Transverse colon (tissue), 4 donors: ENCODE data around the gene SH2B3. TPM values are rescaled to one million over a fixed set of nuclear protein-coding genes. Genes with fewer than 3 reads are reported as not detected.

Source experiments
- DNase-seq: peaks from one replicate; pipeline ENCODE4 v3.0.0-alpha.2; 2019
- H3K27ac ChIP-seq, 4 donors: fragments of 200-600 bp; sonication (generic); 2 replicates each; pipeline ENCODE4 v1.5.1; 2016 to 2018; ENCODE audit warnings: inconsistent platforms in 4 of 4
- H3K27me3 ChIP-seq: fragments of 200-600 bp; sonication (generic); 2 replicates; pipeline ENCODE4 v1.5.1; 2017; ENCODE audit warnings: inconsistent platforms
- H3K36me3 ChIP-seq, 4 donors: fragments of 200-600 bp; sonication (generic); 2 replicates each; pipeline ENCODE4 v1.5.1; 2017 to 2019; ENCODE audit warnings: inconsistent platforms in 4 of 4
- H3K4me1 ChIP-seq, 4 donors: fragments of 200-600 bp; sonication (generic); 2 replicates each; pipeline ENCODE4 v1.5.1; 2017 to 2020; ENCODE audit warnings: inconsistent platforms in 4 of 4
- H3K4me3 ChIP-seq, 4 donors: fragments of 200-600 bp; sonication (generic); 1 replicate in 1 of 4; 2 replicates in 3 of 4; pipeline versions ENCODE4 v1.5.1 to v1.6.1; 2017 to 2019; ENCODE audit warnings: inconsistent platforms in 4 of 4
- H3K9me3 ChIP-seq, 2 donors: fragments of 200-600 bp; sonication (generic); 2 replicates each; pipeline ENCODE4 v1.5.1; 2017 to 2019; ENCODE audit warnings: inconsistent platforms in 2 of 2
- CTCF ChIP-seq, 5 experiments: fragments of 200-600 bp in 3 of 5; fragments of 450-650 bp in 2 of 5; sonication (generic) in 3 of 5; IDR thresholded peaks; 1 replicate in 2 of 5; 2 replicates in 3 of 5; pipeline ENCODE4 v1.5.1; 2016 to 2017; ENCODE audit warnings: antibody characterized with exemption in 5 of 5, inconsistent platforms in 3 of 5, mild to moderate bottlenecking in 2 of 5, moderate library complexity in 1 of 5
- EP300 ChIP-seq: sonication (generic); formaldehyde crosslinking; IDR thresholded peaks from one replicate; pipeline ENCODE4 v1.6.1; 2017; ENCODE audit warnings: antibody characterized with exemption, low read depth
- POLR2A ChIP-seq: fragments of 450-650 bp; IDR thresholded peaks from one replicate; pipeline ENCODE4 v1.6.1; 2016; ENCODE audit warnings: antibody characterized with exemption, mild to moderate bottlenecking, moderate library complexity
- POLR2AphosphoS5 ChIP-seq, 3 donors: sonication (generic); formaldehyde crosslinking; IDR thresholded peaks; one replicate each; pipeline ENCODE4 v1.6.1; 2016; ENCODE audit warnings: antibody characterized with exemption in 3 of 3
- WGBS, 2 donors: methylation state at CpG; one replicate each; pipeline ENCODE4 v1.1.5; 2018; ENCODE audit warnings: low coverage in 1 of 2; 5-methylcytosine and 5-hydroxymethylcytosine counted together
- in situ Hi-C, 4 donors: fragments of 200-750 bp; cut with MboI; loops; one replicate each; pipeline versions ENCODE4 v1.15.0 to v1.15.1; 2017; ENCODE audit warnings: low sequenced_read_pairs in 3 of 4, low pct_ligation_motif_present in 1 of 4, low pct_unique_long_range_greater_than_20kb in 1 of 4
- intact Hi-C: fragments of 100-400 bp; cut with DNase I; formaldehyde crosslinking; loops from one replicate; pipeline ENCODE4 v1.15.1; 2023; ENCODE audit warnings: low total_unique reads
- total RNA-seq, 4 donors: library from RNA; depleted of rRNA; stranded (reverse); fragments of >200 nt; gene quantifications; one replicate each; pipeline ENCODE4 v1.1.0, GENCODE V29; 2016

The SH2B3 gene
- total RNA-seq, 4 donors from 2014 or later = 22.3 to 99.1 (median 43.6) TPM

DNA sequence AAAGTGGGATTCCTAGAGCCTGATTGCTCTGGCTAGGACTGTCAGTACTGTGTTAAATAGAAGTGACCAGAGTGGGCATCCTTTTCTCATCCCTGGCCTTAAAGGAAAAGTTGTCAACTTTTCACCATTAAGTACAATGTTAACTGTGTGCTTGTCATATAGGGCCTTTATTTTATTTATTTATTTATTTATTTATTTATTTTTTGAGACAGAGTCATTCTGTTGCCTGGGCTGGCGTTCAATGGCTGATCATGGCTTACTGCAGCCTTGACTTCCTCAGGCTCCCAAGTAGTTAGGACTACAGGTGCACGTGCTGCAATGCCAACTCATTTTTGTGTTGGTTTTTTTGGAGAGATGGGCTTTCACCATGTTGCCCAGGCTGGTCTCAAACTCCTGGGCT is 11.6 kb downstream of the SH2B3 start:
- no peak overlapping the region for H3K4me3 ChIP-seq
- in situ Hi-C loops = no loop called here
- WGBS, 2 donors = 67 to 98% methylated on average over 1 to 2 of the region's 2 CpGs
- intact Hi-C loops = no loop called here
- TF ChIP-seq EP300 (no peak), POLR2A (no peak), POLR2AphosphoS5 (IDR thresholded peaks at IDR 0.05) (no peak), CTCF (IDR thresholded peaks at IDR 0.05) (no peak)
- peaks cover 6 to 18% (median 11%) of the 10 kb centered on the region in 4 donors for H3K4me1 ChIP-seq
- H3K27ac ChIP-seq = no peak overlapping the region
- H3K36me3 ChIP-seq = peaks cover 0 to 14% (median 3%) of the 10 kb centered on the region in 4 donors
- H3K27me3 ChIP-seq = no peaks in the 10 kb centered on the region
- DNase-seq = no peak
- no peaks in the 10 kb centered on the region for H3K9me3 ChIP-seq

GRCh38 chr12:111417784-111418593 is 12.3 kb downstream of the SH2B3 start:
- 96% methylated on average over 65 of the region's 67 CpGs; no CpG with 5 or more reads in 1 of the 2 donors for WGBS, 2 donors
- Histone ChIP-seq H3K27me3 (no peaks in the 10 kb centered on the region), H3K36me3 (peaks cover 0 to 14% (median 3%) of the 10 kb centered on the region in 4 donors), H3K4me1 (peaks cover 6 to 12% (median 10%) of the 10 kb centered on the region in 4 donors), H3K27ac (no peak overlapping the region), H3K9me3 (no peaks in the 10 kb centered on the region), H3K4me3 (no peak overlapping the region)
- no peak for DNase-seq
- intact Hi-C loops = no loop called here
- TF ChIP-seq POLR2A = no peak
- TF ChIP-seq EP300 = no peak
- no peak for TF ChIP-seq POLR2AphosphoS5 (IDR thresholded peaks at IDR 0.05)
- no peak for TF ChIP-seq CTCF (IDR thresholded peaks at IDR 0.05)
- in situ Hi-C loops = no loop called here

DNA sequence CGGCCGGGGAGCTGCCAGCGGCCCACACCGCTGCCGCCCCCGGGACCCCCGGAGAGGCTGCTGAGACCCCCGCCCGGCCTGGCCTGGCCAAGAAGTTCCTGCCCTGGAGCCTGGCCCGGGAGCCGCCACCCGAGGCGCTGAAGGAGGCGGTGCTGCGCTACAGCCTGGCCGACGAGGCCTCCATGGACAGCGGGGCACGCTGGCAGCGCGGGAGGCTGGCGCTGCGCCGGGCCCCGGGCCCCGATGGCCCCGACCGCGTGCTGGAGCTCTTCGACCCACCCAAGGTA is 12.8 kb downstream of the SH2B3 start:
- Histone ChIP-seq H3K9me3 (no peaks in the 10 kb centered on the region), H3K27me3 (no peaks in the 10 kb centered on the region), H3K4me1 (peaks cover 4 to 7% (median 6%) of the 10 kb centered on the region in 4 donors), H3K36me3 (peaks cover 0 to 14% (median 3%) of the 10 kb centered on the region in 4 donors), H3K27ac (no peak overlapping the region), H3K4me3 (no peak overlapping the region)
- intact Hi-C loops = no loop called here
- in situ Hi-C loops = no loop called here
- WGBS, 2 donors = 98% methylated on average over 29 of the region's 30 CpGs; no CpG with 5 or more reads in 1 of the 2 donors
- no peak for TF ChIP-seq CTCF (IDR thresholded peaks at IDR 0.05)
- TF ChIP-seq POLR2A = no peak
- no peak for TF ChIP-seq POLR2AphosphoS5 (IDR thresholded peaks at IDR 0.05)
- TF ChIP-seq EP300 = no peak
- no peak for DNase-seq

DNA sequence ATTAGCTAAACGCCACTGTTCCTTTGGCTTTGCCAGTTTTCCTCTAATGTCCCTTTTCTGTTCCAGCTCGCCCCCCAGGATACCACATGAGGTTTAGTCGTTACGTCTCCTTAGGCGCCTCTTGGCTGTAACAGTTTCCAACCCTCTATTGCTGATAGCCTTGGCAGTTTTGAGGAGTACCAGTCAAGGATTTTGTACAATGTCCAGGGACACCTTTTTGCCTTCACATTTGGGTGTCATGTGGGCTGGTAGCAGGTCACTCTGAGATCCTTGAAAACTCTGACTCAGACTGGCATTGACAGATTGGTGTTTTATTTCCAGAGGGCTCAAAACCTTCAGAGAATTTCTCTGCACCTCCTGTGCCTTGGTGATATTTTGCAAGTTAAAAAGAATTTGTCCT is 14.1 kb downstream of the SH2B3 start:
- H3K4me1 ChIP-seq = peaks cover 0 to 10% (median 6%) of the 10 kb centered on the region in 4 donors
- no peak overlapping the region for H3K27ac ChIP-seq
- H3K27me3 ChIP-seq = no peaks in the 10 kb centered on the region
- no peak for TF ChIP-seq POLR2AphosphoS5 (IDR thresholded peaks at IDR 0.05)
- no peak overlapping the region for H3K4me3 ChIP-seq
- no peak for DNase-seq
- H3K36me3 ChIP-seq = peaks cover 0 to 14% (median 3%) of the 10 kb centered on the region in 4 donors
- in situ Hi-C loops (no loop called here), intact Hi-C loops (no loop called here)
- WGBS, 2 donors = 96% methylated on average over 5 of the region's 5 CpGs; no CpG with 5 or more reads in 1 of the 2 donors
- H3K9me3 ChIP-seq = no peaks in the 10 kb centered on the region
